Esophagus squamous epithelium (tissue), 4 donors: ENCODE measurements around the gene CPLX1.

Experiments used
- CTCF ChIP-seq, 6 experiments: fragments of 450-650 bp in 4 of 6; fragments of 200-600 bp in 2 of 6; sonication (generic) in 2 of 6; IDR thresholded peaks; one replicate each; pipeline ENCODE4 v1.5.1; 2016 to 2019; ENCODE audit warnings: antibody characterized with exemption in 6 of 6, mild to moderate bottlenecking in 4 of 6, moderate library complexity in 4 of 6
- POLR2A ChIP-seq, 4 donors: fragments of 450-650 bp; IDR thresholded peaks; one replicate each; pipeline ENCODE4 v1.6.1; 2017; ENCODE audit warnings: antibody characterized with exemption in 4 of 4, mild to moderate bottlenecking in 4 of 4, moderate library complexity in 3 of 4

- no peak for TF ChIP-seq CTCF (IDR thresholded peaks at IDR 0.05)
- no peak for TF ChIP-seq POLR2A (IDR thresholded peaks at IDR 0.05)
Observed at GRCh38 chr4:833731-834367, 7.9 kb upstream of the CPLX1 start.
